ENCODE data around the gene AQP1. TPM values are rescaled to one million over a fixed set of nuclear protein-coding genes. Genes with fewer than 3 reads are reported as not detected.

Gene AQP1
- total and polyA plus RNA-seq, 11 donors: 113 to 420 (median 210) TPM

DNA sequence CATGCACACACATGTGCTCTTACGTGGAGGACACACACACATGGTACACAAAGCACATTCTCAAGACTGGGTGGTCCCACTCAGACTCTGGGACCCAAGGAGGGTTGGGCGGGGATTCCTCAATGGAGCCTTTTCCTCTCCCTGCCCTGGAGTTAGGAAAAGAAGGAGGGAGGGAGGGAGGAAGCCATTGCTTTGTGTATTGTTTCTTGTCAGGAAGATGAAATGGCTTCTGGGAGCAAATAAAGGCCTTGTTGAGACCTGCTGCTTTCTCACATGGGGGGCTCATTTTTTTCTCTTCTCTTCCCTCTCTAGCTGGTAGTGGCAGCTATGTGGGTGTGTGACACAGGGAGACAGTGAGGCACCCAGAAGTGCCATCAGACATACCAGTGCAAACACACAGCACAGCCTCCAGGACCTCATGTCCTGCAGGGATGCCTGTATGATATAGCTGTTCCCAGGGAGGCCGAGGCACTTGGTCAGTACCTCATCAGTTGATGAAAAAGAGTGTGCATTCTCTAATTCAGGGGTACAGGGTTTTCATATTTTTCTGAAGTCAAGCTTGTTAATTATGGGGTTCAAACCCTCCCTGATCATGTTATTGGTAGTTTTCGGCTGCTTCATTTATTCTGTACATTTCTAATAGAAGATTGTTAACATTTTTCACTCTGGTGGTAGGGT, 5.7 kb downstream of the AQP1 start:
- no peaks in the 10 kb centered on the region for H3K9me3 ChIP-seq
- peak overlapping the region in 7 of 12 donors; percentile 56 to 82 (median 64) for H3K4me3 ChIP-seq
- no peak for ATAC-seq
- intact Hi-C loops (cut with DNase I): loop anchor here in 3 of 10 donors (5.0 to 10.0 kb wide), 2 partner anchors 100 to 103 kb away; no protein-coding TSS in a partner anchor
- H3K4me1 ChIP-seq: peaks cover 21 to 100% (median 82%) of the 10 kb centered on the region in 12 donors
- DNase-seq: peak in 2 of 5 donors; percentile 10 to 19
- WGBS, 4 donors: 56 to 77% (median 70%) methylated on average over 4 of the region's 4 CpGs
- no peaks in the 10 kb centered on the region for H3K27me3 ChIP-seq
- H3K36me3 ChIP-seq: peaks cover 0 to 7% (median 1%) of the 10 kb centered on the region in 9 donors
- peak overlapping the region in 10 of 12 donors; percentile 37 to 94 (median 82) for H3K27ac ChIP-seq
- TF ChIP-seq, protein P1, sequence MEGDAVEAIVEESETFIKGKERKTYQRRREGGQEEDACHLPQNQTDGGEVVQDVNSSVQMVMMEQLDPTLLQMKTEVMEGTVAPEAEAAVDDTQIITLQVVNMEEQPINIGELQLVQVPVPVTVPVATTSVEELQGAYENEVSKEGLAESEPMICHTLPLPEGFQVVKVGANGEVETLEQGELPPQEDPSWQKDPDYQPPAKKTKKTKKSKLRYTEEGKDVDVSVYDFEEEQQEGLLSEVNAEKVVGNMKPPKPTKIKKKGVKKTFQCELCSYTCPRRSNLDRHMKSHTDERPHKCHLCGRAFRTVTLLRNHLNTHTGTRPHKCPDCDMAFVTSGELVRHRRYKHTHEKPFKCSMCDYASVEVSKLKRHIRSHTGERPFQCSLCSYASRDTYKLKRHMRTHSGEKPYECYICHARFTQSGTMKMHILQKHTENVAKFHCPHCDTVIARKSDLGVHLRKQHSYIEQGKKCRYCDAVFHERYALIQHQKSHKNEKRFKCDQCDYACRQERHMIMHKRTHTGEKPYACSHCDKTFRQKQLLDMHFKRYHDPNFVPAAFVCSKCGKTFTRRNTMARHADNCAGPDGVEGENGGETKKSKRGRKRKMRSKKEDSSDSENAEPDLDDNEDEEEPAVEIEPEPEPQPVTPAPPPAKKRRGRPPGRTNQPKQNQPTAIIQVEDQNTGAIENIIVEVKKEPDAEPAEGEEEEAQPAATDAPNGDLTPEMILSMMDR (IDR thresholded peaks at IDR 0.05): no peak
- no peak for TF ChIP-seq POLR2A (IDR thresholded peaks at IDR 0.05)

DNA sequence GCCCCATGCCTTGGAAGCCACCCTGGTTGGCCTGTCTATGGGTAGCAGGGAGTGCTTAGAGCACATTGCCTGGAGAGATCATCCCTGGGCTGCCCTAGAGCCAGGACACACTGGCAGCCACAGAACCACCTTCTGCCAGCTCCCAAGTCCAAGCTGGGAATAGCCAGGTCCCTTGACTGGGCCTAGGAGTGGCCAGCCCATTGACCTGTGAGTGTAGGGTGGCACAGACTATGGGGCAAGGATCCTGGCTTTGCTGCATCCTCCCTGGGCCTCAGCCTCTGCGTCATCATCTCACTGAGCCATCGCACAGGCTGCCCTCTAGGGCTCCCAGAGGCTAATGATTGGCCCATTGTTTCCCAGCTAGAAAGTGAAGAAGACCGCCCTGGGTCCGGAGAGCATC, 7.0 kb downstream of the AQP1 start:
- TF ChIP-seq, protein P1 (IDR thresholded peaks at IDR 0.05): no peak
- TF ChIP-seq POLR2A (IDR thresholded peaks at IDR 0.05): no peak
- peaks cover 0 to 19% (median 11%) of the 10 kb centered on the region in 9 donors for H3K36me3 ChIP-seq
- H3K4me1 ChIP-seq: peaks cover 21 to 98% (median 84%) of the 10 kb centered on the region in 12 donors
- no peaks in the 10 kb centered on the region for H3K9me3 ChIP-seq
- peak overlapping the region in 6 of 12 donors; percentile 8 to 82 (median 63) for H3K4me3 ChIP-seq
- peak overlapping the region in 11 of 12 donors; percentile 73 to 94 (median 81) for H3K27ac ChIP-seq
- peak in 4 of 5 donors; percentile 13 to 37 (median 32) for DNase-seq
- intact Hi-C loops (cut with DNase I): loop anchor here in 3 of 10 donors (5.0 to 10.0 kb wide), 2 partner anchors 101 to 104 kb away; no protein-coding TSS in a partner anchor
- no peak for ATAC-seq
- WGBS, 4 donors: 68 to 74% (median 74%) methylated on average over 4 of the region's 4 CpGs
- H3K27me3 ChIP-seq: no peaks in the 10 kb centered on the region

DNA sequence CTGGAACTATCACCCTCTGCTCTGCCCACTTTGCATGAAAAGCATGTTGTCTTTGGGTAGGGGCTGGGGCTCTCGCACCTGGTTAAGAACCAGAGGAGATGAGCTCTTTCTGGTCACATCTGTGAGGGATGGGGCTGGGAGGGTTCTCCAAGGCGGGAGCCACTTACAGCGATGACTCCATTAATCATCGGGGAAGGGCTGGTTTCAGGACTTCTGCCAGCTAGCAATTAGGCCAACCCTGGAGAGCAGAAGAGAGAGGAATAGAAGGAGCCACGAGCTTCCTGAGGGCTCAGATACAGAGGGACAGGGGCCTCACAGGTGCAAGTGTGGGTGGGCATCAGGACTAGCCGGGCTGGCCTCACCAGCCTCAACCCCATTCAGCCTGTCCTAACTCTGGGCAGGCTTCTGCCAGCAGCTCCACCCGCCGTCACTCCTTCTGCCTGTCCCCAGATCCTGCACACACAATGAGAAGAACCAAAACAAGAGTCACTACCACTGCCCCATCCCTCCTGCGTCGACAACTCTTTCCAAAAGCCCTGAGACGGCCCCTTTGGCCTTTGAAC, 8.4 kb downstream of the AQP1 start:
- Histone ChIP-seq H3K4me3 (peak overlapping the region in 1 of 12 donors; percentile 6), H3K9me3 (no peaks in the 10 kb centered on the region), H3K27ac (peak overlapping the region; percentile 70 to 94 (median 83)), H3K4me1 (peaks cover 19 to 90% (median 71%) of the 10 kb centered on the region in 12 donors), H3K27me3 (no peaks in the 10 kb centered on the region), H3K36me3 (peaks cover 0 to 34% (median 25%) of the 10 kb centered on the region in 9 donors)
- WGBS, 4 donors: 34 to 42% (median 39%) methylated on average over 9 to 11 of the region's 11 CpGs
- no peak for TF ChIP-seq POLR2A (IDR thresholded peaks at IDR 0.05)
- TF ChIP-seq, protein P1 (IDR thresholded peaks at IDR 0.05): no peak
- peak in 4 of 5 donors; percentile 14 to 60 (median 42) for DNase-seq
- intact Hi-C loops (cut with DNase I): no loop called here
- peak in 2 of 4 donors; percentile 1 to 21 for ATAC-seq
